Measurements from ENCODE around the gene HSP90AB1. TPM values are rescaled to one million over a fixed set of nuclear protein-coding genes. Genes with fewer than 3 reads are reported as not detected.

Gene HSP90AB1
- polyA plus RNA-seq, 3 donors: 119 to 242 (median 145) TPM

DNA sequence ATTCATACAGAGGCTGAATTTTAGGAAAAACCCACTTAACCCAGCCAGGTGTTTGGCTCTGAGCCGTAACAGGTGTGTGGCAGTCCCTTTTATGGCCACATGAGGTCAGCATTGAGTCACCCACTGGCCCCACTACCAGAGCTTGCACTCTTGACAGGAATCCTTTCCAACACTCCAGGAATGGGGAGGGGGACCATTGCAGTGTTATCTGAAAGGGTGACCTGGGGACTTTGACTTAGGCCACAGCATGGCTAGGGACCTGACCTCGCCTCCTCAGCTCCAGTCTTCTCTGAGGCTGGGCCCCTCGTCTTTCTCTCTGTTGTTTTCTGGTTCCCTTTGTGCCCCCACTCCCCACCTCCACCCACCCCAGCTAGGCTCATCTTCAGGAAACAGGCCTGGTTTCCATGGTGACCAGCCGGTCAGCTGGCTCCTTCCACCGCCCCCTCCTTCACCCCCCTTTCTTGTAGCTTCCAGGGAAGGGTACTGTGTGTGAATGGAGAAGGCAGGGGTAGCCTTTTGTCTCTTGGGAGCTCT lies 21.3 kb downstream of the HSP90AB1 start:
- WGBS (ENCODE audit: insufficient coverage): 42% methylated on average over 2 of the region's 5 CpGs
- peak overlapping the region in 1 of 7 donors; percentile 69 for H3K27ac Mint-ChIP-seq

More for the DNA sequence above, 21.3 kb downstream of the HSP90AB1 start:
- Histone ChIP-seq H3K79me2 (ENCODE audit: insufficient read depth, low read length) (peaks cover 22% of the 10 kb centered on the region), H3K4me1 (ENCODE audit: control insufficient read depth in 1 of 2, insufficient read depth in 2 of 2, low read length in 2 of 2) (peaks cover 26 to 34% of the 10 kb centered on the region in 2 donors), H3K27me3 (ENCODE audit: control insufficient read depth in 2 of 2, insufficient read depth in 2 of 2, low read length in 2 of 2) (peaks cover 35 to 46% of the 10 kb centered on the region in 2 donors), H3K9ac (ENCODE audit: insufficient read depth, low read length, poor library complexity, severe bottlenecking) (no peak overlapping the region), H3K4me3 (replicated peaks in 1 of 3; ENCODE audit: low read depth in 2 of 3, low read length in 3 of 3) (no peak overlapping the region), H4K20me1 (ENCODE audit: insufficient read depth, low read length) (peaks cover 21% of the 10 kb centered on the region), H3K4me2 (replicated peaks; ENCODE audit: extremely low read depth, low read length, poor library complexity, severe bottlenecking) (no peak overlapping the region), H3K27ac (ENCODE audit: low read depth in 1 of 2, low read length in 2 of 2) (no peak overlapping the region), H2AFZ (ENCODE audit: insufficient read depth, low read depth, low read length, poor library complexity, severe bottlenecking) (no peak overlapping the region), H3K9me3 (replicated peaks in 1 of 2; ENCODE audit: control insufficient read depth in 1 of 2, insufficient read depth in 1 of 2, low read length in 2 of 2) (peaks cover 0 to 14% of the 10 kb centered on the region in 2 donors), H3K36me3 (replicated peaks in 1 of 2; ENCODE audit: control insufficient read depth in 1 of 2, insufficient read depth in 2 of 2, low read length in 2 of 2) (no peaks in the 10 kb centered on the region)
- peak; percentile 99 for TF ChIP-seq CTCF (IDR thresholded peaks at IDR 0.05)
- H3K4me3 Mint-ChIP-seq: peak overlapping the region in 1 of 2 donors; percentile 85
- H3K9me3 Mint-ChIP-seq: peaks cover 0 to 16% (median 7%) of the 10 kb centered on the region in 7 donors
- peaks cover 6 to 9% of the 10 kb centered on the region in 2 donors for H3K36me3 Mint-ChIP-seq
- peaks cover 42 to 51% (median 49%) of the 10 kb centered on the region in 3 donors for H3K27me3 Mint-ChIP-seq (ENCODE audit: low read depth in 3 of 3)
- intact Hi-C loops (cut with micrococcal nuclease): loop anchor here (2.0 to 10.0 kb wide), 4 partner anchors 44 to 473 kb away; partner anchors contain the start of genes AARS2 (in 2 of the 2) and CDC5L (in 1 of the 2)
- peaks cover 36% of the 10 kb centered on the region for H3K4me1 Mint-ChIP-seq
- DNase-seq: peak in 2 of 3 donors; percentile 58 to 63

Measured in CD14-positive monocyte (primary cell).